Kidney epithelial cell (primary cell): ENCODE measurements around the gene COPB2. TPM values are rescaled to one million over a fixed set of nuclear protein-coding genes. Genes with fewer than 3 reads are reported as not detected.
A peak's percentile ranks its signal among the peaks of the same experiment; 100 is the strongest.

Source experiments
- DNase-seq: peaks from one replicate; pipeline ENCODE4 v3.0.0-alpha.2; 2010; ENCODE audit warnings: low read depth
- H3K27me3 ChIP-seq: 2 replicates; pipeline ENCODE4 v1.6.0; 2011; ENCODE audit warnings: low read length; ENCODE audit not compliant: control insufficient read depth, insufficient read depth
- H3K36me3 ChIP-seq: 2 replicates; pipeline ENCODE4 v1.5.1; 2011; ENCODE audit warnings: low read length; ENCODE audit not compliant: control insufficient read depth, insufficient read depth
- H3K4me3 ChIP-seq: 2 replicates; pipeline ENCODE4 v1.5.1; 2011; ENCODE audit warnings: low read depth, mild to moderate bottlenecking, control low read depth, low read length
- total RNA-seq: library from RNA; depleted of rRNA; stranded (reverse); fragments of >200 nt; gene quantifications from 2 replicates; pipeline ENCODE4 v1.2.3, GENCODE V29; 2015
- TF ChIP-seq, protein P1 (sequence below): IDR thresholded peaks from 2 replicates; pipeline ENCODE4 v1.5.1; 2011; ENCODE audit warnings: mild to moderate bottlenecking, moderate library complexity, low read length, control low read depth, inconsistent platforms; ENCODE audit not compliant: insufficient read depth, poor library complexity, severe bottlenecking

Gene COPB2
- total RNA-seq, 1 donor from 2014 or later: 98.1 TPM

DNA sequence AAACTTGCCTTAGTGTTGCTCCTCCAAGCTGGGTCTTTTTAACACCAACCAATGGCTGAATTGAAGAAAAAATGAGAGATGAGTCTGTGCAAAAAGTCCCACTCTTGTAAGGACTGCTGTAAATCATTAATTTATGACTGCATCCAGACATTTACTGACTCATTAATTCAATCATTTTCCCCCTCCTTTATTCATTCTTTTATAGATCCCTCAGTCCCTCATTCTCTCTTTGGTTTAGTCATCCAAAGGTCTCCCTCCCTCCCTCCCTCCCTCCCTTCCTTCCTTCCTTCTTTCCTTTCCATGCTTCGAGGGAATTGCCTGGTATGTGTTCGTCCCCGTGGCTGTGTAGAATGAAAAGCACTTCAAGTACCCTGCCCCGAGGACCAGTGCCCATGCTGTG, 80.9 kb downstream of the COPB2 start:
- TF ChIP-seq, protein P1, sequence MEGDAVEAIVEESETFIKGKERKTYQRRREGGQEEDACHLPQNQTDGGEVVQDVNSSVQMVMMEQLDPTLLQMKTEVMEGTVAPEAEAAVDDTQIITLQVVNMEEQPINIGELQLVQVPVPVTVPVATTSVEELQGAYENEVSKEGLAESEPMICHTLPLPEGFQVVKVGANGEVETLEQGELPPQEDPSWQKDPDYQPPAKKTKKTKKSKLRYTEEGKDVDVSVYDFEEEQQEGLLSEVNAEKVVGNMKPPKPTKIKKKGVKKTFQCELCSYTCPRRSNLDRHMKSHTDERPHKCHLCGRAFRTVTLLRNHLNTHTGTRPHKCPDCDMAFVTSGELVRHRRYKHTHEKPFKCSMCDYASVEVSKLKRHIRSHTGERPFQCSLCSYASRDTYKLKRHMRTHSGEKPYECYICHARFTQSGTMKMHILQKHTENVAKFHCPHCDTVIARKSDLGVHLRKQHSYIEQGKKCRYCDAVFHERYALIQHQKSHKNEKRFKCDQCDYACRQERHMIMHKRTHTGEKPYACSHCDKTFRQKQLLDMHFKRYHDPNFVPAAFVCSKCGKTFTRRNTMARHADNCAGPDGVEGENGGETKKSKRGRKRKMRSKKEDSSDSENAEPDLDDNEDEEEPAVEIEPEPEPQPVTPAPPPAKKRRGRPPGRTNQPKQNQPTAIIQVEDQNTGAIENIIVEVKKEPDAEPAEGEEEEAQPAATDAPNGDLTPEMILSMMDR: no peak
- peak; percentile 71 for DNase-seq
- H3K27me3 ChIP-seq: no peaks in the 10 kb centered on the region
- no peaks in the 10 kb centered on the region for H3K36me3 ChIP-seq
- H3K4me3 ChIP-seq: no peak overlapping the region

DNA sequence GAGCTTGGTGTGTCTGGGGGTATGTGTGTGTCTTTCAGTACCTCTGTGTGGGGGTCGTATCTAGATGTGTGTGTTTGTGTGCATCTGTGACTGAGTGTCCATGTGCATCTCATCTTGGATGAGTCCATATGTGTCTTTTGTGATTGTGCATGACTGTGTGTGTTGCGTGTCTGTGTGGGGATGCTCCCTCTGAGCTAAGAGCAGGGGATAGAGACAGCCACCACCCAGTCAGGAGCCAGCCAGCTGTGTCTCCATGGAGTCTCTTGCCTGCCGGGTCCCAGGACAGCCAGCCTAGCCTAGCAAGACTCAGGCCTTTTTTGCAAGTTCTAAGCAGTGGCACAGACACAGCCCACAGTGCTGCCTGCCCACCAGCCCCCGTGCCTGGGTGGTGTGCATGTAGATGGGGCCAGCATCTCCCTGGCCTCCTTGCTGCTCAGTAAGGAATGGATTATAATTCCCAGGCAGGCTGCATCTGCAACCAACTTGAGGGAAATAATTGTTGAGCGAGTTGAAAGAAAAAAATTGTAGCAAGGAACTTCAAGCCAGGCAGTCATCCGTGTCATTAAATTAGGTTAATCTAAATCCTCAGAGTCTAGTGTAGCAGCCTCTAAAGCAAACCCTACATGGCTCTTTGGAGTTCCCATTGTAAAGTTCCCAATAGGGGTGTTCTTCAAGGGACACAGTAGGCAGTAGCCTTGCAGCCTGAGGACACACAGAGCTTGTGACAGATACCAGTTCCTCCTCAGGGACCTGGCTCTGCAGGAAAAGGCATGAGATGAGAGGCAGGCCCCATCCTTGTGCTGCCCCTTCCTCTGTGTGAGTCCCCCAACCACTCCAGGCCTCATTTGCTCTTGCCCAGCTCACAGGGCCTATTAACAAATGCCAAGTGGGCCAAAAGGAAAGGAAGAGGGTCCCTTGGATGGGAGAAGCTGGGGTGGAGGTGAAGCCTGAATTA, 81.6 kb downstream of the COPB2 start:
- H3K27me3 ChIP-seq: no peaks in the 10 kb centered on the region
- H3K36me3 ChIP-seq: no peaks in the 10 kb centered on the region
- TF ChIP-seq, protein P1: no peak
- H3K4me3 ChIP-seq: no peak overlapping the region
- DNase-seq: no peak

Other genes with a start within 250 kb of the COPB2 start
- 45.7 and 46.3 TPM in 2 replicates for gene MRPS22, start 45.6 kb downstream of the COPB2 start, total RNA-seq
- gene RBP2, start 86.9 kb upstream of the COPB2 start, total RNA-seq: not detected in 2 replicates
- 208 and 211 TPM in 2 replicates for gene RBP1, start 150.1 kb upstream of the COPB2 start, total RNA-seq